Endometrium (tissue), 2 donors: Measurements from ENCODE around the gene DUSP22.

Experiments used
- FAIRE-seq: peaks from 2 replicates; lab custom pipeline; 2012; peaks lifted over from hg19 to GRCh38; lab: Jason Lieb, UNC
- donor health status: control.
- donor health status: control.

Gene DUSP22

DNA sequence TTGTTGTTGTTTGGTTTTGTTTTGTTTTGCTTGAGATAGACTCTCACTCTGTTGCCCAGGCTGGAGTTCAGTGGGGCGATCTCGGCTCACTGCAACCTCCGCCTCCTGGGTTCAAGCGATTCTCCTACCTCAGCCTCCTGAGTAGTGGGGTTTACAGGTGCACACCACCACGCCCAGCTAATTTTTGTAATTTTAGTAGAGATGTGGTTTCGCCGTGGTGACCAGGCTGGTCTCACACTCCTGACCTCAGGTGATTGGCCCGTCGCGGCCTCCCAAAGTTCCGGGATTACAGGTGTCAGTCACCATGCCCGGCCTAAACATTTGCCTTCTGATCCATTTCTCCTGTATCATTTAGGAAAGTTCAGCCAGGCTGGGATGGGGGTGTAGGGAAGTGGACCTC, 17.7 kb downstream of the DUSP22 start:
- no peak for FAIRE-seq

- FAIRE-seq, result no peak
Measured at GRCh38 chr6:310671-311070, 18.4 kb downstream of the DUSP22 start.

- no peak for FAIRE-seq
Measured at GRCh38 chr6:311679-312220, 19.5 kb downstream of the DUSP22 start.

GRCh38 chr6:313087-313486, 20.8 kb downstream of the DUSP22 start:
- FAIRE-seq, result no peak

- FAIRE-seq, result no peak
Measured at GRCh38 chr6:313917-314316, 21.6 kb downstream of the DUSP22 start.

- no peak for FAIRE-seq
Measured at GRCh38 chr6:314377-314776, 22.1 kb downstream of the DUSP22 start.

- FAIRE-seq, result no peak
Measured at GRCh38 chr6:315226-315625, 22.9 kb downstream of the DUSP22 start.

DNA sequence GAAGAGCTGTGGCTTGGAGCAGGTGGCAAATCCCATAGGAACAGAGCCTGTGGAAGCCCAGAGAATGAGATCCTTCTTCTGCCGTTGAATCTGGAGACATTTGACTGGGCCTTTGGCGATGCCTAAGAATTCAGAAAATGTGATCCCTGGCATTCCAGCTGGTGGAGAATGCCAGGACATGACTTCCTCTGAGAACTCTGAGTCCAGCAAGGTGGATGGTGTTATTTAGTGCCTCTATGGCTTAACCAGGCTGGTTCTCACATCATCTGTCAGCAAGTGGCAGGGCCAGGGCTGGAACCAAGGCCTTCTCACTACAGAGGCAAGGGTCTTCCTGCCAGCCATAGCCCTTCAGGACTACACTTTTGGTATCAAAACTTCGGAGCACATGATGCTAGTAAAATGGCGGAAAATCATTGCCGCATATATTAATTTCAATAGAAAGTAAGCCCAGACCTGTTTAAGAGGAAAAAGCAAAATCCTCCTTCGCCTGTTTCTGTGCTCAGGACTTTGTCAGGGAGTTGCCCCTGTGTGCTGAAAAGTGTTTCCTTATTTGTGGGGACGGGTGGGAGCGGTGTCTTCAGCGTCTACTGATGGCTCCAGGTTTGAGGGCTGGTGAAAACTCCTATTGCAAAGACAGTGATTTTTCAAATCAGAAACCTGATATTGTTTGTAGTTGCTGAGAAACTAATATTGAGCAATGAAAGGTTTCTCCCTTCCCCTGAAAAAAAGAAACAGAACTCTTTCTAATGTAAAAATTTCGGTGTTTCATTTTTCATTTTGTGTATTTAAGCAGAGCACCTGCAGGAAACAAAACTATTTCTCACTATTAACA, 23.9 kb downstream of the DUSP22 start:
- FAIRE-seq, result no peak

DNA sequence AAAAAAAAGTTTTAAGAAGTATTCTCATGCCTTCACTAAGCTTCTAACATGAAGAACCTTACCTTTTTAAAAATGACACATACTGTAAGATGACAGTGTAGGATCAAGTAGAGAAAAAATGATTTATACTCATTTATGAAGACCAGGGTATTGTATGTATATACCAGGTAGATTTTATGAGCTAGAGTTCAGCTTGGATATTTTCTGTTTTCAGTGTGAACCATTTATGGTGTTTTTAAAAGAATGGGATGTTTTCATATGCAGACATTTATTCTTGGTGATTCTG, 24.4 kb downstream of the DUSP22 start:
- FAIRE-seq, result no peak

DNA sequence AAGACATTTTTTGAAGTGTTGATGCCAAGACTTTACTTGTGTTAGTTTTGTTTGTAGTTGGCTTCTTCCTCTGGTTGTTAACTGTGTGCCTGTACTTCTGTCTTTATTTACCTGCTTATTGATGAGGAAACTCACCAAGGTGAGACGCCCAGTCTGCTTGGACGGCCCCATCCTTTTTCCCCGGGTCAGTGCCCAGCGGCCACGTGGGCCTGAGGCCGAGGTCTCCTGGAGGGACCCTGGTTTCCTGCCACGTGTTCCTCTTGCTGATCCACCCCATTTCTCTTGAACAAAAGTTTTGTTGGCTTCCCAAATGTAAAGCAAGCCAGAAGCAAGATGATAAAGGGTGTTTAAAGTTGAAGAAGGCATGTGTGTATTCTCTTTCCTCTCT, 24.8 kb downstream of the DUSP22 start:
- no peak for FAIRE-seq

DNA sequence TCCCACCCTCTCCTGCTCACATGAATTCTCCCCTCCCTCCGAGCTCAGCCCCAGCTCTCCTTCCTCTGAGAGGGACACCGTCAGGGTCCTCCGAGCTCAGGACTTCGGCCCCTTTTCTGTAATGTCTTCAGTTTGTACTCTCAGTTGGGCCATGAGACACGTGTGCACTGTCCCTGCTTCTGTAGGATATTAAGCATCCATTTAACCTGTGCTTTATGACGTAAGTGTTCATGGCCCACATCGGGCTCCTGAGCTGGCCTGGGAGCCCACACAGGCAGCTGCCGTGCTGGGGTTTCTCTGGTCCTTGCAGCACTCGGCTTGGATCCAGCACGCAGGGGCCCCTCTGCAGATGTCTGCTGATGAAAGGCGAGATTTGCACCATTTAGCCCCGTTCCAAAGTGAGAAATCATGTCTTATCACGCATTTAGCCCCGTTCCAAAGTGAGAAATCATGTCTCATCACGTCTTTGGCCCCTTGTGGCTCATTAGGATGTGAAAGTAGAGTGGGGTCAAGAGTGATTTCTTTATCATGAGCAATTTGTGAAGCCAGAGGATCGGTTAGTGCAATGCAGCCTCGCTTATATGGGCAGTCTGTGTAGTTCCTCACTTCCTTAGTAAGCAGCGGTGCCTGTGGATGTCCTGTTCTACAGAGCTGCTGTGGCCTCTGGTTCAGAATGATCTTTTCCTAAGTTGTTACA, 25.3 kb downstream of the DUSP22 start:
- FAIRE-seq, result no peak

DNA sequence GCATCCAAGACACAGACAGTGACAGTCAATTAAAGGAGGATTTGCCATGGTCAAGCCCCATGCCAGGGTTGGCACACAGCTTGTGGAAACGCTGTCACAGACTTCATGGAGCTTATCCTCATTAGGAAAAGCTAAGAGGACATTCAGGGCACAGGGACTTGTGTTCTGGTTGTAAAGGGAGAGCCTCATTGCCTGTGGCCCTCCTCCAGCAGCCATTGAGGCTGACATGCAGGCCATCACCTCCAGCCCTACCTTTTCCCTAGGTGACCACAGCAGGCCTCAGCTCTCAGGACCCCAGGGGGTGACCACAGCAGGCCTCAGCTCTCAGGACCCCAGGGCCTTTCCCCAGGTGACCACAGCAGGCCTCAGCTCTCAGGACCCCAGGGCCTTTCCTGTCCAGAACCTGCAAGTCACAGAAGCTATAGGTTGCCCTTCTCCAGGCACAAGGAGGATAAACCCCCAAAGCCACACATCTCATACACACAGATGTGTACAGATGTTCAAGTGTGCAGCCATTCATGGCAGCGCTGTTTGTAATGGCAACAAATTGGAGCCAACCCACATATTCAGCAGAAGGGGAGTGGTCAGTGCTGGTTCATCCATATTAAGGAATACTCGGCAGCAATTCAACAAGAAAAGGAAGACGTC, 26.1 kb downstream of the DUSP22 start:
- no peak for FAIRE-seq

DNA sequence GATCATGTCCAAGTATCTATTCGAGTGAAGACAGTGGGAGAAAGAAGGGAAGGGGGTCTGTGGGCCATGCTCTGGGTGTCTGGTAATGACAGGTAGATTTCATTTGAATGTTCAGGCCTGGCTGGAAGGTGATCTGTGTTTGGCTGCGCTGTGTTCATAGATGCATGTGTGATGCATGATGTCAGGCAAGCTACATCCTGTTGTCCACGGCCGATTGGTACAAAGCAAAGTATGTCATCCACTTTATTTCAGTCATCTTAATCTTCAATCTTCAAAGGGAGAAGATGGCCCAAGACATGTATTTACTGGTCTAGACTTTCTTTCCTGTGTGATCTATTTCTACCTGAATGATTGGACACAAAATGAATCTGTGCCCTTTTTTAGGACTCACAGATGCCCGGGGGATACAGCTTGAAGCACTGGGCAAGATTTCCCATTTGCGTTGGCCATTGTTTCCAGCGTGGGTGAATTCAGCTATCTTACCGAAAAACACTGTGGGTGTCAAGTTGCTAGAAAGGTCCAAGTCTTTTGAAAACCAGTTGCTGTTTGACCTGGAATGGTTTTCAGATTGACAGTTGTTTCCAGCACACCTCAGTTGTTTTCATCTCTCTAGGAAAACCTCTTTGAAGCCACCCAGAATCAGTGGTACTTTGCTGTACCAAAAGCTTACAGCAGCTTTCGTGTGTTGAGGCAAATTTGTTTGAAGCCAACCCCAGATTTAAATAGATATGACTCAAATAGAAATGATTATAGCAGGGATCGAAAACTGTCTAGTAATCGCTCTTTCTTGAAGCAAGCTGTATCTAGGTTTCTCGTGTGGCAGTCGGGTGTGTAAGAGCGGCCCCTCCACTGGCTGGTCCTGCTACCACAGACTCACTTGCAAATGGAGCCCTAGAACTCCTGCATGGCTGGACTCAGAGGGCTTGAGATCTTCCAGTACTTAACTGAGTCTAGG, 27.2 kb downstream of the DUSP22 start:
- FAIRE-seq, result no peak

DNA sequence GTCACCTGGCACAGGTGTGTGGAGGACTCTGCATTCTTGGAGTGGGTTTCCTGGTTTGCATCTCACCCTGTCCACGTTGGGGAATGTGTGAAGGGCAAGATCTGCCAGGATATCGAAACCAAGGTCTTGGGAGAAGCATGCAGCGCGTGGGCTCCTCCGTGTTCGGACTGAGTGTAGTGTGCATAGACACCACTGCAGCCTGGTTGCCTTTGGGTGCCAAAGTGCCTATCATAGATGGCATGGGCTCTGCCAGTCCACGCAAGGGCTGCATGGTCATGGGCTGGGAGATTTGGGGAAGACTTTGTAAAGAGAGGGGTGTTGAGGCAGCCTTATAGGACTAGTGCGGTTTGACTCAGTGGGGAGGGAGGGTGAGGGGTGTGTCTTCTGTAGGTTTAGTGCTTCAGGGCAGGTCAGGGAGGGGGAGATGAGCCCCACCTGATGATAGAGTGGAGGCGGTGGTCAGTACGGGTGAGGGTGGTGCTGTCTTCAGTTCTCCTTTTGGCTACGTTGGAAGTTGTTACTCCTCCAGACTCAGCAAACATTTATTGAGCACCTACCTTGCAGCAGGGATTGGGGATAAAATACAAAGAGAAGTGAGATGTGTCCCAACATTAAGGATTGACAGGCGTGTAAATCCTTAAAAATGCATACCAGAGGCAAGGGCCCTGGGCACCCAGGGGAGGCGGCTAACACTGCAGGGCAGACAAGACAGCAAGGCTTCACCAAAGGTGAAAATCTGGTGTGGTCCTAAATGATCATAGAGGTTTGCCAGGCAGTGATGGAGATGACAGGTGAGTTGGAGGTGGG, 28.3 kb downstream of the DUSP22 start:
- FAIRE-seq, result no peak

GRCh38 chr6:321158-321438, 28.8 kb downstream of the DUSP22 start:
- FAIRE-seq, result no peak

- FAIRE-seq, result no peak
Measured at GRCh38 chr6:321536-322258, 29.4 kb downstream of the DUSP22 start.

DNA sequence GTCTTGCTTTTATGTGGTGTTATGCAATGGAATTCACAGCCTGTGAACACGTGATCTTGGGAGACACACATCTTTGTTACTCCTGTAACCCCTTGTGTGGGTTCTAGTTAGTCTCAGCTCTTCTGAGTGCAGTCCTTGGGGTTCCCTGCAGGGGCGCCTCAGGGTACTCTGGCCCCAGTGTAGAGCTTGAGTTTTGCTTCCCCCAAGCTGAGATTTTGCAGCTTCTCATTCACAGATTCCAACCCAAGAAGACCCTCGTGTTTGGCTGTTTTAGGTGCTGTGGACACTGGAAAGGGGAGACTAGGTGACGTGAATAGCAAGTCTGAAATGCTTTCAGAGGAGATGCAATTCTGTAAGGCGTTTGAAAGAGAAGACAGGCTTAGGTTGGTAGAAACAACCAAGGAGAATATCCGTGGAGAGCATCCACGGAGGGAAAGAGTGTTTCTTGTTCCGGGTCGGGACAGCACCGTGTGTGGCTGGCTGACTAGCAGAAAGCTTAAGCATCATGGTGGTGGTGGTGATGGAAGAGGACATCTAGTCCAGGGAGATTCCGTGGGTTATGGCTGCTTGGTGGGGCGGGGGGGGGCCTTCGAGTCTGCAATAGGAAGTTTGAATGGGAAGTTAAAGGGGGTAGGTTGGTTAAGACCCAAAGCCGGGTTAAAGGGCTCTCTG, 30.1 kb downstream of the DUSP22 start:
- FAIRE-seq, result no peak

DNA sequence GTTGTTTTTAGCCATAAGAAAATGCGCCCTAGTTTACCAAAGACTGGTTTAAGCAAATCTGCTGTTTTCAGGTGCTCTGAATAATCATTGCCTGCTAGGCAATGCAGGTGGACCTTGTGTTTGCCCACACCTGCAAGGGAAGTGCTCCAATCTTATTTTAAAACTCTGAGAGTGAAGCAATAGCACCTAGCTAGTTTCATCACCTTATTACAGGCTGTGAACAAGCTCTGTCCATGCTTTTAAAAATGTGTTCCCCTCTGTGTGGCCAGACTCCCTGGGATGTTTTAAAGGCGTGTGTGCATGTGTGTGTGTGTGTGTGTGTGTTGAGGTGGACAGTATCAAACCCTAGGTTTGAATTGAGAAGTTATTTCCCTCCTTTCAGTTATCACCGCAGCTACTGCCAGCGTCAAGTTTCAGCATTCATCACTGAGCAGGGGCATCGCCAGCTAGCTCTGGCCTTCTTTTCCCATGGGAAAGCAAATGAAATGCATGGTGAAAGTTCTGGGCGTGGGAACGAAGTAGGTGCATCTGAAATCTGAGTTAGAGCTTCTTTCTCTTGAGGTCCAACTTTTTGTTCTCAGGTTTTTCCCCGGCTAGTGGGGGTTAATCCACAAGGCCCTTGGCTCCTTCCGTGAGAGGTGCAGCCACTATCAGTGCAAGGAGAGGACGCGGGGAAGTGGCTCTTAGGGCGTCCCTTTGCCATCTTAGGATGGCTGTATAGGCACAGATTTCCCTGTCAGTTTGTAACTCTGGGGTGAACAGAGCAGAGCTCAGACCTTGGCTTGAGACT, 30.8 kb downstream of the DUSP22 start:
- FAIRE-seq, result no peak

DNA sequence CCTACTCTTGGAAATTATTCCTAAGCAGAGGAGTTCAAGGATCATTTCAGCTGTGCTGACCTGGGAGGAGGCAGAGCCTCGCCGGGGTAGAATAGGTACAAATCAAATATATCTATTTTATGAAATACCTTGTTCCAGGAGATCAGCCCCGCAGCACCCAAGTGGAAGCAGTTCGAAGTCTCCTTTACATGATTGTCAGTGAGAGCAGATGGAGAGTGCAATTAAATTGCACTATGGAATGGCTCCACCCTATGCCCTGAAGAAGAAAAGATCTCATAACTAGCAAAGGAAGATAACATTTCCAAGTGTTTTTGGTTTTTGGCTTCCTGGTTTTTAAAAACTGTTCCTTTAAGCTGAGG, 31.4 kb downstream of the DUSP22 start:
- FAIRE-seq, result no peak
